PC-9 (cell line): ENCODE results near the gene SNX2.

Source experiments
- EZH2 ChIP-seq: fragments of 200-600 bp; sonication (generic); IDR thresholded peaks from 2 replicates; pipeline ENCODE4 v1.8.0; 2017; ENCODE audit warnings: antibody characterized with exemption, low read depth
- TF ChIP-seq, protein P1 (sequence below): fragments of 200-600 bp; sonication (generic); conservative IDR thresholded peaks from 2 replicates; pipeline ENCODE4 v1.6.1; 2017; ENCODE audit warnings: mixed run types, antibody characterized with exemption, mild to moderate bottlenecking, moderate library complexity

DNA sequence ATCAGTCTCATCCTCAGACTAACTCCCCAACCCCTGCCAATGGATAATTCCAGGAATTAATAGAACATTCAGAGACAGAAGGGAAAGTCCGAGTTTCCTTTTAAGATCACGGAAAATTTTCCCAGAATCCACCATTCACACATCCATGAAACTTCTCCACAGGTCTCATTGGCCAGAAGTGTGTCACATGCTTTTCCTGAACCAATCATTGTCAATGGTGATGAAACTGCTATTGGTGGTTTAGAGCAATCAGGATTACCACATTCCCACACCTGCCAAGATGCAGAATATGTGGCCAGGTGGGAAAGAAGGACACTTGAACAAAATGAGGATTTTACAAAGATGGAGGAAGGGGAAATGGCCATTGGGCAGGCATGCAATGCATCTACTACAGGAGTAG, 29.3 kb upstream of the SNX2 start:
- no peak for TF ChIP-seq EZH2
- TF ChIP-seq, protein P1, sequence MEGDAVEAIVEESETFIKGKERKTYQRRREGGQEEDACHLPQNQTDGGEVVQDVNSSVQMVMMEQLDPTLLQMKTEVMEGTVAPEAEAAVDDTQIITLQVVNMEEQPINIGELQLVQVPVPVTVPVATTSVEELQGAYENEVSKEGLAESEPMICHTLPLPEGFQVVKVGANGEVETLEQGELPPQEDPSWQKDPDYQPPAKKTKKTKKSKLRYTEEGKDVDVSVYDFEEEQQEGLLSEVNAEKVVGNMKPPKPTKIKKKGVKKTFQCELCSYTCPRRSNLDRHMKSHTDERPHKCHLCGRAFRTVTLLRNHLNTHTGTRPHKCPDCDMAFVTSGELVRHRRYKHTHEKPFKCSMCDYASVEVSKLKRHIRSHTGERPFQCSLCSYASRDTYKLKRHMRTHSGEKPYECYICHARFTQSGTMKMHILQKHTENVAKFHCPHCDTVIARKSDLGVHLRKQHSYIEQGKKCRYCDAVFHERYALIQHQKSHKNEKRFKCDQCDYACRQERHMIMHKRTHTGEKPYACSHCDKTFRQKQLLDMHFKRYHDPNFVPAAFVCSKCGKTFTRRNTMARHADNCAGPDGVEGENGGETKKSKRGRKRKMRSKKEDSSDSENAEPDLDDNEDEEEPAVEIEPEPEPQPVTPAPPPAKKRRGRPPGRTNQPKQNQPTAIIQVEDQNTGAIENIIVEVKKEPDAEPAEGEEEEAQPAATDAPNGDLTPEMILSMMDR, result no peak
